ENCODE data around the gene TICRR. TPM values are rescaled to one million over a fixed set of nuclear protein-coding genes. Genes with fewer than 3 reads are reported as not detected.

TICRR gene
- total and polyA plus RNA-seq, 2 of the 8 experiments (the other 6 are each of a cell fraction or from before 2014, with no cell fraction given): 13.1 to 34.8 TPM

GRCh38 chr15:89666858-89667705 is 91.8 kb downstream of the TICRR start:
- no peak overlapping the region for H4K8ac ChIP-seq (ENCODE audit: extremely low read depth, insufficient read depth, low read length)
- no peak overlapping the region for H3K9ac ChIP-seq (replicated peaks in 1 of 4; ENCODE audit: extremely low read depth in 1 of 4, low read depth in 3 of 4, low read length in 3 of 4)
- H3K18ac ChIP-seq (ENCODE audit: extremely low read depth, low read length): no peak overlapping the region
- no peak overlapping the region for H4K5ac ChIP-seq (ENCODE audit: insufficient read length, low read depth, low read length)
- H2BK120ac ChIP-seq (replicated peaks; ENCODE audit: low read depth, low read length): no peak overlapping the region
- CTCF ChIA-PET (ENCODE audit: partially characterized antibody): interaction anchor here (1.2 kb wide), 1 partner anchor 208 kb away, joined by 3 read pairs; no protein-coding TSS in a partner anchor
- no peak overlapping the region for H2AFZ ChIP-seq (ENCODE audit: low read length)
- DNase-seq (ENCODE audit: low read depth in 1 of 2, low spot score in 2 of 2) (no peak), FAIRE-seq (no peak)
- no peak overlapping the region for H3K23ac ChIP-seq (ENCODE audit: insufficient read length)
- H3K4me1 ChIP-seq (replicated peaks in 1 of 4; ENCODE audit: control insufficient read depth in 3 of 4, insufficient read depth in 4 of 4, low read length in 3 of 4): peaks cover 0 to 11% (median 7%) of the 10 kb centered on the region in 4 experiments; a peak in 6 of 7 replicates
- H3K36me3 ChIP-seq (ENCODE audit: control insufficient read depth in 2 of 4, insufficient read depth in 4 of 4, low read length in 3 of 4): no peaks in the 10 kb centered on the region
- WGBS, 2 experiments (ENCODE audit: extremely low coverage in 1 of 2, insufficient coverage in 1 of 2, insufficient read length in 1 of 2, insufficient replicate concordance in 2 of 2, low coverage in 1 of 2, low lambda C conversion rate in 2 of 2, missing lambda C conversion rate in 1 of 2): 80% methylated on average over 10 of the region's 13 CpGs; no CpG with 5 or more reads in 1 of the 2 experiments
- H3K79me1 ChIP-seq (ENCODE audit: low read depth, low read length): no peaks in the 10 kb centered on the region
- no peaks in the 10 kb centered on the region for H3K9me3 ChIP-seq (ENCODE audit: insufficient read depth in 2 of 2, low read depth in 1 of 2, low read length in 1 of 2)
- H4K20me1 ChIP-seq (replicated peaks in 1 of 2; ENCODE audit: control insufficient read depth in 1 of 2, insufficient read depth in 2 of 2, low read length in 2 of 2): no peaks in the 10 kb centered on the region
- no peak overlapping the region for H3K4me3 ChIP-seq (ENCODE audit: extremely low read depth in 1 of 4, insufficient read depth in 2 of 4, low read depth in 3 of 4, low read length in 4 of 4)
- no peak overlapping the region for H2BK20ac ChIP-seq (ENCODE audit: low read length)
- H4K91ac ChIP-seq (replicated peaks; ENCODE audit: insufficient read length, low read length): no peak overlapping the region
- H3K4me2 ChIP-seq (ENCODE audit: insufficient read depth in 1 of 2, low read depth in 2 of 2, low read length in 2 of 2): no peak overlapping the region; a peak in 1 of 4 replicates
- no peak overlapping the region for H2AK5ac ChIP-seq (ENCODE audit: low read depth, low read length)
- H3K23me2 ChIP-seq (ENCODE audit: low read depth, low read length): no peaks in the 10 kb centered on the region; the same call in 1 of the 2 replicates
- no peak overlapping the region for H3K56ac ChIP-seq (replicated peaks; ENCODE audit: insufficient read length, low read depth, low read length)
- H3K4ac ChIP-seq (replicated peaks; ENCODE audit: insufficient read length, low read depth, low read length): no peak overlapping the region
- H3K79me2 ChIP-seq (ENCODE audit: control insufficient read depth in 1 of 2, insufficient read depth in 2 of 2, low read length in 2 of 2): no peaks in the 10 kb centered on the region
- no peak overlapping the region for H2BK15ac ChIP-seq (ENCODE audit: low read length)
- POLR2A ChIA-PET (ENCODE audit: partially characterized antibody): interaction anchor here (1.1 kb wide), 1 partner anchor 19 kb away, joined by 3 read pairs; no protein-coding TSS in a partner anchor
- peaks cover 0 to 20% (median 12%) of the 10 kb centered on the region in 4 experiments; a peak in 5 of 7 replicates for H3K27me3 ChIP-seq (replicated peaks in 1 of 4; ENCODE audit: control insufficient read depth in 3 of 4, extremely low read depth in 1 of 4, insufficient read depth in 3 of 4, low read length in 3 of 4)
- H3K14ac ChIP-seq (ENCODE audit: insufficient read length): no peak overlapping the region
- no peak overlapping the region for H2BK12ac ChIP-seq (ENCODE audit: low read depth, low read length)
- H3K27ac ChIP-seq (ENCODE audit: low read depth, low read length): no peak overlapping the region
- no peak overlapping the region for H2BK5ac ChIP-seq (ENCODE audit: low read depth, low read length)
- TF ChIP-seq RAD21 (IDR thresholded peaks at IDR 0.05 in 1 of 2, conservative IDR thresholded peaks at IDR 0.05 in 1 of 2; ENCODE audit: low read depth in 2 of 2, low read length in 2 of 2) (no peak), KDM5A (IDR thresholded peaks at IDR 0.05; ENCODE audit: low read length) (no peak), CHD1 (IDR thresholded peaks at IDR 0.05; ENCODE audit: low read depth, low read length) (no peak), ZNF274 (IDR thresholded peaks at IDR 0.05; ENCODE audit: borderline replicate concordance, extremely low read depth, low read length) (no peak), EZH2 (IDR thresholded peaks at IDR 0.05; ENCODE audit: low read depth, low read length, severe bottlenecking) (no peak), E2F6 (IDR thresholded peaks at IDR 0.05) (no peak), MAFK (IDR thresholded peaks at IDR 0.05; ENCODE audit: low read depth, low read length) (no peak), PHF8 (conservative IDR thresholded peaks at IDR 0.05; ENCODE audit: low read depth, low read length) (no peak), TBP (IDR thresholded peaks at IDR 0.05; ENCODE audit: low read depth, low read length) (no peak), POLR2AphosphoS5 (IDR thresholded peaks at IDR 0.05; ENCODE audit: low read depth, low read length) (no peak), SAP30 (IDR thresholded peaks at IDR 0.05; ENCODE audit: insufficient read depth, insufficient replicate concordance, low read length) (no peak)
